Suprapubic skin (tissue), 4 donors: ENCODE data around the gene ADGRF4. TPM values are rescaled to one million over a fixed set of nuclear protein-coding genes. Genes with fewer than 3 reads are reported as not detected.
A peak's percentile ranks its signal among the peaks of the same experiment; 100 is the strongest.

Source experiments
- DNase-seq, 2 donors: peaks; one replicate each; pipeline ENCODE4 v3.0.0-alpha.2; 2019; ENCODE audit warnings: low spot score in 2 of 2
- H3K27ac ChIP-seq: fragments of 200-600 bp; sonication (generic); one replicate; pipeline ENCODE4 v1.5.1; 2019
- H3K27me3 ChIP-seq: fragments of 200-600 bp; sonication (generic); one replicate; pipeline ENCODE4 v1.5.1; 2019
- H3K36me3 ChIP-seq: fragments of 200-600 bp; sonication (generic); one replicate; pipeline ENCODE4 v1.5.1; 2019
- H3K4me1 ChIP-seq: fragments of 200-600 bp; sonication (generic); one replicate; pipeline ENCODE4 v1.5.1; 2019
- H3K4me3 ChIP-seq: fragments of 200-600 bp; sonication (generic); one replicate; pipeline ENCODE4 v1.5.1; 2019; ENCODE audit warnings: mild to moderate bottlenecking
- H3K9me3 ChIP-seq: fragments of 200-600 bp; sonication (generic); one replicate; pipeline ENCODE4 v1.5.1; 2019
- CTCF ChIP-seq, 2 donors: fragments of 200-600 bp in 1 of 2; fragments of 450-650 bp in 1 of 2; sonication (generic) in 1 of 2; IDR thresholded peaks; one replicate each; pipeline ENCODE4 v1.5.1; 2016 to 2019; ENCODE audit warnings: antibody characterized with exemption in 2 of 2, mild to moderate bottlenecking in 1 of 2, moderate library complexity in 1 of 2
- EP300 ChIP-seq: sonication (generic); formaldehyde crosslinking; IDR thresholded peaks from one replicate; pipeline ENCODE4 v1.6.1; 2017; ENCODE audit warnings: antibody characterized with exemption
- POLR2A ChIP-seq, 2 donors: fragments of 450-650 bp; IDR thresholded peaks; one replicate each; pipeline ENCODE4 v1.6.1; 2017; ENCODE audit warnings: antibody characterized with exemption in 2 of 2, mild to moderate bottlenecking in 2 of 2, moderate library complexity in 2 of 2
- POLR2AphosphoS5 ChIP-seq, 3 donors: sonication (generic); formaldehyde crosslinking; IDR thresholded peaks; one replicate each; pipeline ENCODE4 v1.6.1; 2017; ENCODE audit warnings: antibody characterized with exemption in 3 of 3
- WGBS: methylation state at CpG from one replicate; pipeline ENCODE4 v1.1.5; 2018; 5-methylcytosine and 5-hydroxymethylcytosine counted together
- total RNA-seq, 4 donors: library from RNA; depleted of rRNA; stranded (reverse); fragments of >200 nt; gene quantifications; one replicate each; pipeline ENCODE4 v1.1.0, GENCODE V29; 2016

ADGRF4 gene
- total RNA-seq, 4 donors from 2014 or later: 38.9 to 74.3 (median 45.3) TPM

GRCh38 chr6:47677381-47678100 lies 20.8 kb upstream of the ADGRF4 start:
- H3K4me1 ChIP-seq: no peaks in the 10 kb centered on the region
- no peak for DNase-seq
- 75% methylated on average over 4 of the region's 4 CpGs for WGBS
- TF ChIP-seq POLR2A (IDR thresholded peaks at IDR 0.05) (no peak), EP300 (no peak), POLR2AphosphoS5 (IDR thresholded peaks at IDR 0.05) (no peak), CTCF (IDR thresholded peaks at IDR 0.05) (no peak)
- no peaks in the 10 kb centered on the region for H3K9me3 ChIP-seq
- no peak overlapping the region for H3K4me3 ChIP-seq
- H3K27me3 ChIP-seq: no peaks in the 10 kb centered on the region
- no peak overlapping the region for H3K27ac ChIP-seq
- no peaks in the 10 kb centered on the region for H3K36me3 ChIP-seq

GRCh38 chr6:47678739-47679138 lies 19.6 kb upstream of the ADGRF4 start:
- TF ChIP-seq POLR2AphosphoS5 (IDR thresholded peaks at IDR 0.05) (no peak), POLR2A (IDR thresholded peaks at IDR 0.05) (no peak), EP300 (no peak), CTCF (IDR thresholded peaks at IDR 0.05) (no peak)
- H3K4me1 ChIP-seq: no peaks in the 10 kb centered on the region
- WGBS: 79% methylated on average over 1 of the region's 1 CpG

GRCh38 chr6:47679322-47679906 lies 19.0 kb upstream of the ADGRF4 start:
- no peaks in the 10 kb centered on the region for H3K4me1 ChIP-seq
- no peak for DNase-seq
- H3K4me3 ChIP-seq: no peak overlapping the region
- no peak for TF ChIP-seq CTCF (IDR thresholded peaks at IDR 0.05)
- H3K36me3 ChIP-seq: no peaks in the 10 kb centered on the region
- no peak overlapping the region for H3K27ac ChIP-seq
- no peaks in the 10 kb centered on the region for H3K9me3 ChIP-seq
- 64% methylated on average over 4 of the region's 4 CpGs for WGBS
- H3K27me3 ChIP-seq: no peaks in the 10 kb centered on the region

More at GRCh38 chr6:47678739-47679138, 19.6 kb upstream of the ADGRF4 start:
- H3K27ac ChIP-seq: no peak overlapping the region
- no peaks in the 10 kb centered on the region for H3K36me3 ChIP-seq
- H3K9me3 ChIP-seq: no peaks in the 10 kb centered on the region
- no peaks in the 10 kb centered on the region for H3K27me3 ChIP-seq
- H3K4me3 ChIP-seq: no peak overlapping the region
- no peak for DNase-seq

- WGBS: 55% methylated on average over 2 of the region's 2 CpGs
- H3K27ac ChIP-seq: no peak overlapping the region
- TF ChIP-seq POLR2A (IDR thresholded peaks at IDR 0.05) (no peak), CTCF (IDR thresholded peaks at IDR 0.05) (no peak)
- no peaks in the 10 kb centered on the region for H3K4me1 ChIP-seq
- H3K36me3 ChIP-seq: no peaks in the 10 kb centered on the region
- H3K27me3 ChIP-seq: no peaks in the 10 kb centered on the region
- DNase-seq: no peak
- H3K4me3 ChIP-seq: no peak overlapping the region
- H3K9me3 ChIP-seq: no peaks in the 10 kb centered on the region
Observed at GRCh38 chr6:47680051-47680450, 18.3 kb upstream of the ADGRF4 start.

- TF ChIP-seq CTCF (IDR thresholded peaks at IDR 0.05): no peak
- H3K27ac ChIP-seq: peak overlapping the region; percentile 1
- H3K27me3 ChIP-seq: no peaks in the 10 kb centered on the region
- H3K4me1 ChIP-seq: no peaks in the 10 kb centered on the region
- H3K4me3 ChIP-seq: no peak overlapping the region
- H3K36me3 ChIP-seq: no peaks in the 10 kb centered on the region
- H3K9me3 ChIP-seq: no peaks in the 10 kb centered on the region
- DNase-seq: no peak
- 88% methylated on average over 4 of the region's 4 CpGs for WGBS
Observed at GRCh38 chr6:47680724-47681123, 17.7 kb upstream of the ADGRF4 start.
